Stromal cell of bone marrow (primary cell): ENCODE data around the gene NHLH1.
"Not testable (repeated sequence)": the region's sequence is repeated elsewhere in the genome, so short reads cannot be mapped to it uniquely, and the experiment has no call there.

Source experiments
- DNase-seq: peaks from one replicate; pipeline ENCODE4 v3.0.0-alpha.2; 2012; ENCODE audit warnings: low read depth

NHLH1 gene

DNA sequence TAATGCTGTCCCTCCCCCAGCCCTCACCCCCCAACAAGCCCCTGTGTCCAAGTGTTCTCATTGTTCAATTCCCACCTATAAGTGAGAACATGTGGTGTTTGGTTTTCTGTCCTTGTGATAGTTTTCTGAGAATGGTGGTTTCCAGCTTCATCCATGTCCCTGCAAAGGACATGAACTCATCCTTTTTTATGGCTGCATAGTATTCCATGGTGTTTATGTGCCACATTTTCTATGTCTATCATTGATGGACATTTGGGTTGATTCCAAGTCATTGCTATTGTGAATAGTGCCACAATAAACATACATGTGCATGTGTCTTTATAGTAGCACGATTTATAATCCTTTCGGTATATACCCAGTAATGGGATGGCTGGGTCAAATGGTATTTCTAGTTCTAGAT is 17.9 kb downstream of the NHLH1 start:
- DNase-seq: not testable (repeated sequence)

DNA sequence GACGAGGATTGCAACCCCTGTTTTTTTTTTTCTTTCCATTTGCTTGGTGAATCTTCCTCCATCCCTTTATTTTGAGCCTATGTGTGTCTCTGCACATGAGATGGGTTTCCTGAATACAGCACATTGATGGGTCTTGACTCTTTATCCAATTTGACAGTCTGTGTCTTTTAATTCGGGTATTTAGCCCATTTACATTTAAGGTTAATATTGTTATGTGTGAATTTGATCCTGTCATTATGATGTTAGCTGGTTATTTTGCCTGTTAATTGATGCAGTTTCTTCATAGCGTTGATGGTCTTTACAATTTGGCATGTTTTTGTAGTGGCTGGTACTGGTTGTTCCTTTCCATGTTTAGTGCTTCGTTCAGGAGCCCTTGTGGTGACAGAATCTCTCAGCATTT is 21.5 kb downstream of the NHLH1 start:
- not testable (repeated sequence) for DNase-seq

DNA sequence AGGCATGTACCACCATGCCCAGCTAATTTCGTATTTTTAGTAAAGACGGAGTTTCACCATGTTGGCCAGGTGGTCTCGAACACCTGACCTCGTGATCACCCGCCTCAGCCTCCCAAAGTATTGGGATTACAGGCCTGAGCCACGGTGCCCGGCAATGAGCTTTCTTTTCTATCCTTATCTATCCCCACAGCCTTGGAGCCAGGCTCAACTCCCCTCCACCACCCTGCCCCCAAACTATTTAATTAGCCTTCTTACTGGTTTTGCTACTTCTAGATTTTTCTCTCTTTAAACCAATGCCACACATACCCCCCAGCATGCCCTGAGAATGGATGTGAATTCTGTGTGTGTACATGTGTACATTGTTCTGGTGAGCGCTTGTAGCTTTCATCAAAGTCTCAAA is 27.8 kb downstream of the NHLH1 start:
- no peak for DNase-seq

DNA sequence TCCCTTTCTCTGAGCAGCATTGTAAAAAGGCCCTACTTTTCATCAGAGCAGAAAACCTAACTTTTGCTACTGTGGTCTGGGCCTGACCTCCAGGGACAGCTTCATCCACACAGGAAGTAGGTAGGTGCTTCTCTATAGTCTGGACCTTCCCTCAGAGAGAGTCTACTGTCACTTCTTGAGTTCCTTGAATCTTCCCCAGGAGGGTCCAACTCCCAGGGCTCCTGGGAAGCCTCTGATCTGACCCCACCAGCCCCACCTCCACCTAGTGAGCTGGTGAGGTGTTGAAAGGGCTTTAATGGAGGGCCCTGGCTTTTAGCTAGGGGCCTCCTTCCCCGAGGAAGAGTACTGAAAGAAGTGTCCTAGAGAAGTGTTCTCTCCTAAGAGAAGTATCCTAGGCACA is 30.8 kb downstream of the NHLH1 start:
- no peak for DNase-seq

DNA sequence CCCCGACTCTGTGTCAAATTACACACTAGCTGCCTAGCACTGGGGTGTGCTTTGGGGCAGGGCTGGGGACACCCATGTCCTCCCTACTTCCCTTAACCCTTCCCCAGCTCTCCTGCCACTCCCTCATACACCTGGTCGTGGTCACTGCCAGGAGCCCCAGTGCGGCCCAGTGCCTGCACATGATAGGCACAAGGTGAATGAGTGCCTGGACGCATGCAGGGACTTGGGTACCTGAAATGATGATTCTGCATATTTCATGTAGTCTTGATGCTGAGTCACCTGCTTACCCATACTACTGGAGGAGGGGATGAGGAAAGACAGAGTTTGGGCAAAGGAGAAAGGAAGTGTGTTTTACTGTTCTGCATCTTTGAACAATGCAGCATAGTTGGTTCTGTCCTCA is 32.0 kb downstream of the NHLH1 start:
- DNase-seq: no peak

DNA sequence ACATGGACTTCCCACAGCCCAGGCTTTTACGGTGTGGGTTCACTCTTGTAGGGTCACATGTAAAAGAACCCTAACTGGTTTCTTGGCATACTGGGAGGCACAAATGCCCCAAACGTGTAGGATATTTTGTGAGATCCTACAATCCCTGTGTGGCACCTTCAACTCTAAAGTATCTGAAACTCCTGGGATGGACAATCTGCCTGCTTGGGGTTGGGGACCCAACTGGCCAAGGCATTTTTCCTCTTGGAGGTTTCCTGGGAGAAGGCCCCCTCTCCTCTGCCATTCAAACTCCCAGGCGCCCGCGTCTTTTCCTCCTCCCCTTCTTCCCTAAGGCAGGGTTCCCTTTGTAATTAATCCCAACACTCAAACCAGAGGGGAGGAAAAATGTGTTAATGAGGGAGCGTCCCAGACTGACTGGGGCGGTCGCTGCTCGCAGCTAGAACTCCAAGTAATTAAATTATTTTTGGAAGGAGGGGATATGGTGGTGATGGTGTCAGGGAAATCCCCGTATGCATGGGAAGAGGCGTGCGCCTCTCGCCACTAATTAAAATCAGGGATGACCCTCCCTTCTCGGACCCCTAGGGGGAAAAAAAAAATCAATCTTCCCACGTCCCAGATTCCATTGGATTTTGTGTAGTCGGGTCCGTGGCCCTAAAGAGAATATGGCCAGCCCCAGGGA is 32.8 kb downstream of the NHLH1 start:
- no peak for DNase-seq

DNA sequence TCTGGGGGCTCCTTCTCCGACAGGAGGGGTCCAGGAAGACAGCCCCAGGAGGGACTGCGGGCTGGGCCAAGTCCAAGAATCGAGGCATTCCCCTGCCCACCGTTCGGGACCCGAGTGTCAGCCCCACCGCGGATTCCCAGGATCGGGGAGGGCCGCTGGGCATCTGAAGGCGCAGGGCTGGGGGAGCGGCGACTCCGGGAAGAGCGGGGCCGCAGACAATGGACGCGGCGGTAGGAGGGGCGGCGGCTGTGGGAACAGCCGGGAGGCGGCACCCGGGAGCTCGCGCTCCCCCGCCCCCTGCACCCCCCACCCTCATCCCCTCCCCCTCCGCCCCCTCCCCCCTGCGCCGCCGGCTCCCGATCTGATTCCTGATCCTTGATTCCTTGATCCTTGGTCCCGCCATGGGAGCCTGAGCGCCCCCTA is 33.4 kb downstream of the NHLH1 start, which contains the start of gene VANGL2:
VANGL2 (plus strand) TSS at position 342 of the 423 bp plus-strand sequence. CDS start 15,274 bp downstream, outside the sequence.
- no peak for DNase-seq

DNA sequence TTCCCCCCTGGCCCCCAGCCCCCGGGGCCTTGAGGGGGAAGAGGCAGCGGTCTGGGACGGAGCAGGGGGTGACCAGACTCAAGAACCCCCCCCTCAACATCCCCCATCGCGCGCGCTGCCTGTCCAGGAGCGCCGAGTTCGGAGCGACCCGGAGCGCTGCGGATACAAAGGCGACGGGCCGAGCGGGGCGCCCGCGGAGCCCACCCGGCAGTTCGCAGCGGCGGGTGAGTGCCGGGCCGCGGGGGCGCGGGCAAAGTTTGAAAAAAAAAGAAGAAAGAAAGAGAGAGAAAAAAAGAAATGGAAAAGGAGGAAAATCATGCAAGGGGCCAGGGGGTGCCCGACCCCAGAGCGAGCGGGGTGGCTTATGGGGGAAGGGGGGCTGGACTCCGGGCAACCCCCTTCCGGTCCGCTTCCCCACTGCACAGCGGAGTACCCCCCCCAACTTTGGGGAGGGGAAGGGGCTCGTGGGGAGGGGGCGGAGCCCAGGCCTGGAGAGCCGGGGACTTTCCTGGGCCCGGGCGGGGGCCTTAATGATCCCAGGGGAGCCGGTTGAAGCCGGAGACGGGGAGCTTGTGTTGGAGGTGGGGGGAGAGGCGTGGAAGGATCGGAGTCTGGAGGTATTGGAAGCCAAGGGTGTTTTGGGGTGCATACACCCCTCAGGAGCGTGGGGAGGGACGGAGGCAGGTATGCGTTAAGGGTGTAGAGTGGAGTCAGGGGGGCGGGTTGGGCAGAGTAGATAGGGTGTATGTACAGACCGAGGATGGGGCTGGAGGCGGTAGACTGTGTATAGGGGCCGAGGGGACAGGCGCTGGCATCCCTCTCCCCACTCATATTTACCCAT is 34.0 kb downstream of the NHLH1 start:
- no peak for DNase-seq

DNA sequence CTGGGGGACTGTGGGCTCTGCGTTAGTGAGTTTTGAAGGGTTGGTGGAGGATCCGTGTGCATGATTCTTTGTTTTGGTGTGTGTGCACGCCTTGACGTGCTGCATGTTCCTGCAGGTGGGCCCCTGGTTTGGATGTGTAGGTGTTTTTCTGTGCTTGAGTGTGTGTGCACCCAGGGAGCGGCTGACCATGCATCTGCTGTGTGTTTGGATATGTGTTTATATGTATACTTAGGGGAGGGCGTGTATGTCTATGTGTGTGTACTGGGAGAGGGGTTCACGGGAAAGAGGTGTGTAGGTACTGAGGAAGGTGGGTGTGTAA is 34.6 kb downstream of the NHLH1 start:
- DNase-seq: no peak

DNA sequence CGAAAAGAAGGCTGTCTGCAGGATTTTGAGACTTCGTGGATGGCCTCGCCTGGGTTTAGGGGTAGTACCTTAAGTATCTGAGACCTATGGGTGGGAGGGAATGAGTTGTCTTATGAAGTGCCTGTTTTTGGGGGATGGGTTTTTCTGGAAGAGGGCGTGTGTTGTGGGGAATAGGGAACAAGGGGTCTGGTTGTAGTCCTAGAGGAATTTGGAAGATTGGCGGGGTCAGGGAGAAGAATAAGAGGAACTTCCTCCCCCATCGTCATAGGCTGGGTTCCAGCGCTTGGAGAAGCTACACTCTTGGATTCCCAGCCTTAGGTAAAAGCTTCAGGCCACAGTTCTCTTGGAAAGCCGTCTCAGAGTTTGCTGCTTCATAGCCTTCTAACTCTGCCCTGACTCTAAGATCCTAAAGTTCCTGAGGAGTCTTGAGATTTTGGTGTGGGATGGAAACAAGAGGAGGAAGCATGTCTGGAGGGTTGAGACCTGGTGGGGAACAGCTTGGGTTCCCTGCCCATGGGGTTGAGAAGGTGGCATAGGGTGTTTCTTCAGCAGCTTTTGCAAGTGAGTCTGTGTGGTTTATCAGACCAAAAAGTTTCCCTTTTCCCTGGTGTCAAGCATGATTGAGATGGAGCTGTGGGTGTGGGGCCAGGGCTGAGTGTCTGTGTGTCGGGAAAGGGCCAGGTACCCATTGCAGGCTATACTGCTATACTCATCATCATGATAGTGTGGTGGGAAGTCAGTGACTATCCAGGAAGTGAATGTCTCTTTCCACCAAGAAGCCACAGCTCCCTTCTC is 35.3 kb downstream of the NHLH1 start:
- no peak for DNase-seq

DNA sequence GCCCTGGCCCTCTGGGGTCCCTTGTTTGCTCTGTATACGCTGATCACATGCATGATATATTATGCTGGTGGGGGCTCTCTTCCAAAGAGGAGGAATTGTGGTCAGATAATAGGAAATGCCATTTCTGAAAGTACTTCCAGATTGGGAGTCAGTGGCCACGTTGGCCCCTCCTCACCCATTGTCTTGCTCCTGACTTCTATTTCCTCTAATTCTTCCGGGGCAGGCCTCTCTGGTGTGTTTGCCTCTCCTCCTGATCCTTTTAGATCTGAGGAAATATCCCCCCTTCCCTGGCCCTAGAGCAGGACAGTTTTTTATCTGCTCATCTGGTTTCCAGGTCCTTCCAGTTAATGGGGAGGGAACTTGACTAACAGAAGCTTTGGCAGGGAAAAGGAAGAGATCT is 36.4 kb downstream of the NHLH1 start:
- no peak for DNase-seq

DNA sequence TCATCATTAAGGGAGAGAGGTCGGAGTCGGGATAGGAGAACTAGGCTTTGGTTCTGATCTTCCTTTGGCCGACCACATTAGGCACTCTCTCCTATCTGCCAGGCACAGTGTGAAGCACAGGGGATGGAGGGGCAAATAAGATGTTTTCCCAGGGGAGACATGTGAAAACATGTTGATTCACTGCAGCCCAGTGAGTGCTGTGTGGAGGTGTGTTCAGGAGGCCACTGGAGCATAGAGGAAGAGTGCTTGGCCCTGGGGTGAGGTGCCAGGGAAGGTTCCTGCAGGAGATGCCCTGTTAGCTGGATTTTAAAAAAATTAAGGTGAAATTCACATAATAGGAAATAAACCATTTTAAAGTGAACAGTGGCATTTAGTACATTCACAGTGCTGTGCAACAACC is 37.2 kb downstream of the NHLH1 start:
- DNase-seq: no peak

DNA sequence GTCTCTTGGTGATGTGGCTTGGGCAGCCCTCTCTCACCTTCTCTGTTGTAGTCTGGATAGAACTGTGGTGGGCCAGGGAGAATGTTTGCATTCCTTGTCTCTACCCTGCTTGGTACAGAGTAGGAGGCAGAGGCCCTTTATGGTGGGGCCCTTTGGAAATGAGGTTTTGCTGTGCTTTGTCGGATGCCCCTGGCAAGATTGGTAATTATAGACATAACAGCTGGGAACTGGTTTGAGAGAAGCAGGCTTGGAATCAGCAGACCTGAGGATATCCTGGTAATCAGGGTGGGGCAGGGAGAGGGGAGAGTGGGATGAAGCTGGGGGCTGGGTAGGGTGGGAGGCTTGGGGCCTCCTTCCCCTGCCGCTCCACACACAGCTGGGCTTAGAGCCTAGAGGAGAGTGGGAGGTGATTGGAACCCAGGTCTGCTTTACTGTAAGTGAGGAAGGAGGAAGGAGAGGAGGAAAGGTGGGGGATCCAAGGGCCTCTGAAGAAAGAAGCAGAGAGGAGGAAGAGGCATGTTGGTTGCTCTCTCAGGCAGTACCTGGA is 38.5 kb downstream of the NHLH1 start:
- no peak for DNase-seq

DNA sequence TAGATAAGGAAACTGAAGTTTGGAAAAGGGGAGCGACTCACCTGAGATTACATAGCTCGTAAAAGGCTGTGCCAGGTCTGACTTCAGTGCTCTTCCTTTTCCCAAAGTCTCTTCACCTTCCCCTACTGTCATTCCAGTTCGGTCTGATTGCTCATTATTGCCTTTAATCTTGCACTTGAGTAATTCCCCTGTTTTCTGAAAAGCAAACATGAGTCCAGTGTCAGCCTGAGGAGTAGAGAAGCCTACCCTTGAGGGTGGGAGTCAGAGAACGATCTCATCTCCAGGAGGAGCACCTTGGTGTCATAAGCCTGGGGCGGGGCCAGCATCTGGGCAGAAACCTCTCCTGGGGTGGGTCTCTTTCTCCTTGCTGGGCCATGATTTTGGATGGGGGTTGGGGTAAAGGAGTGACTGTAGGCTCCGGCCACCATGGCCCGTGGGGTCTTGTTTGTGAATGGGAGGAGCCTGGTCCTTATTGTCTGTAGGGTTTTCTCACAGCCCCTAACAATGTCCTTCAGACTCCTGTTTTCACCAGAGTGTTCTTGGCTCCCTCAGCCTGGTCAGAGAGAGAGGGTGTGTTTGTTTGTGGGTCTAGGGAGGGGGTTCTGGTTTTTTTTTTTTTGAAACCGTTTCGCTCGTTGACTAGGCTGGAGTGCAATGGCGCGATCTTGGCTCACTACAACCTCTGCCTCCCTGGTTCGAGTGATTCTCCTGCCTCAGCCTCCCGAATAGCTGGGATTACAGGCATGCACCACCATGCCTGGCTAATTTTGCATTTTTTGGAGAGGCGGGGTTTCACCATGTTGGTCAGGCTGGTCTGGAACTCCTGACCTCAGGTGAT is 39.5 kb downstream of the NHLH1 start:
- no peak for DNase-seq

DNA sequence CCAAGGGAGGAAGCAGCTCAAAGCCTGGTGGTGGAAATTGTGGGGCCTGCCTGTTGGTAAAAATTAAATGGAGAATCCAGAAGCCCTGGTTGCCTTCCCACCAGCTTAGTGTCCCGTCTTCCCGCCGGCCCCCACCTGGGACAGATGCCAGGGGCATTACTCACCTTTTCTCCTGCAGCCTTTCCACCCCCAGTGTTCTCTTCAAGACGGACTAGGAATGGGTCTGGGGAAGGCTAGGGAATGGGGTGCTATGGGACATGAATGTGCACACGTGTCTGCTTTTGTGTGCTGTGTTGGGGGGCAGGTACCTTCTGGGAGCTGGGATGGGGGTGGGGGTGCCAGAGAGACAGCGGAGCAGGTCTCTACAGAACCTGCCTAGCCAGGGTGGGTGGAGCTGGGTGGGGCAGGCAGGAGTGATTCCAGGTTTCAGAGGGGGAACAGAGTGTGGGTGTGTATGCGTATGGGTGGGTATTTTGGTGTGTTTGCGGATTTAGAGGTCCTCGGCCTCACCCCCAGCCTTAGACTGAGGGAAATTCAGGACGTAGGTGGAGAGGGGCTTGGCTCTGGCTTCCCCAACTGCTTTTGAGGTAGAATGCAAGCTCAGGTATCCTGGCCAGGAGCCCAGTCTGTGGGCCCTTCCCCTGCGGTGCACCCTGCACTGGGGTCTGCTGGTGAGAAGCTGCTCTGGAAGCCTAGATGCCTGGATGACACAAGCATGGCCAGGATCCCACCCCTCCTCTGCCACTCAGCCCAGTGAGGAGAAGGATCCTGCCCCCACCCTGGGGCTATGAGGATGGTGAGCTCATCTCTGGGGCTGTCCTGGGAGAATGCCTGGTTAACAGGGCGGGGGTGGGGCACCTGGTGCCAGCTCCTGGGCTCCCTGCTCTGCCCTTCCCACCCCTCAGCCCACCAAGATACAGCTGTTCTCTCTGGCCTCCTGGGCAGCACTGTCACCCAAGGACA is 41.2 kb downstream of the NHLH1 start:
- no peak for DNase-seq

DNA sequence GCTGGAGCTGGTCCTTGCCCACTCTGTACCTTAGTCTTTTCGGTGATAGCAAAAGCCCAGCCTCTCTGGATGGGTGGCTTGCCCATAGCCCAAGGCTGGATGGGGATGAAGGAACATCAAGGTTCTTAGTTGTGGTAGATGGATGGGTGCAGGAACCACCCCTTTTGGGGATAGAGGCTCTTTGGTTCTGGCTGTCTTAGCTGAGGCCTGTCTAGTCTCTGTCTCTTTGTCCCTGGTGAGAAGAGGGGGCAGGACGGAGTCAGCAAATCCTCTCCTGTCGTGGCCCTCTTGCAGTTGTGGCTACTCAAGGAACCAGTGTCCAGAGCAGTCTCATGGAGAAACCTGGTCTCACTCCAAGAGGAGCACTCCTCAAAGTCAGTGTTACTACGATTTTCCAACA is 42.0 kb downstream of the NHLH1 start:
- no peak for DNase-seq

DNA sequence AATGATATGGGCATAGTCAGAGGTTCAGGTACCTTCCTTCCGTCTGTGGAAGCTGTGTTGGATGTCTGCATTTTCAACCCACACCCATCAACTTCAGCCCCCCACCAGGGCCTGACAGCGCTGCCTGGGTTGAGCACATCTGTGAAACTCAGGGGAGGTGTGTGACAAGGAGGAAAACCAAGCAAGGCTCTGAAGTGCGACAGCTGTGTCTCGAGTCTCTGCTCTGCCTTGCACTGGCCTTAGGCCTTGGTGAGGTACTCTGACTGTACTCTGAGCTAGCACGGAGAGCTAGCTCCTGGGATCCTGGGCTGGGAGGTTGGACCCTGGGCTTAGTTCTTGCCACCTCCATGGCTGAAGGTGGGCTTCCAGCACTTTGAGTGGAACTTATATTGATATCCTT is 42.6 kb downstream of the NHLH1 start:
- no peak for DNase-seq

DNA sequence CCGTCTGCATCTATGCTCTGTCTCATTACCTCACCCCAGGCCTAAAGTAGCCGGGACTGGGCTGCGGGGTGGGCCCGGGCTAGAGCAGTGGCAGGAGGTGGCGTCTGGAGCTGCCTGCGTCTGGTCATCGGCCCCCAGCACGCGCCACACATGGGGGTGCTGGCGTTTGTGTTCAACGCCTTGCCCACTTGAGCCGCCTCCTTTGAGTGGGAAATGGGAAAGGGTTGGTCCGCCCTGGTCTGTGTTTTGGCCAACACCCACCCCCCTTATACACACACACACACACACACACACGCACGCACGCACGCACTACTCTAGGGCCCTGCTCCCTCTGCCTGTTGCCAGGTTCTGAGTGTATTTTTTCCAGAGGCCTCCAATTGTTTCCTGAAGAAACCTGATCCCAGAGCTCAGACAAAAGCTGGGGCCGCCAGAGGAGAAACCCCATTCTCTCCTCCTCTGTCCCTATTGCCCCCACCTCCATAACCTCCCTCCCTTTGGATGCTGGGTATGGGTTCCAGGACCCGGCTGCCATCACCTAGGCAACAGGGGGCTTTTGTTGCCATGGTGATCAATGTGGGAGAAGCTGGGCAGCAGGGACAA is 43.6 kb downstream of the NHLH1 start:
- DNase-seq: no peak

DNA sequence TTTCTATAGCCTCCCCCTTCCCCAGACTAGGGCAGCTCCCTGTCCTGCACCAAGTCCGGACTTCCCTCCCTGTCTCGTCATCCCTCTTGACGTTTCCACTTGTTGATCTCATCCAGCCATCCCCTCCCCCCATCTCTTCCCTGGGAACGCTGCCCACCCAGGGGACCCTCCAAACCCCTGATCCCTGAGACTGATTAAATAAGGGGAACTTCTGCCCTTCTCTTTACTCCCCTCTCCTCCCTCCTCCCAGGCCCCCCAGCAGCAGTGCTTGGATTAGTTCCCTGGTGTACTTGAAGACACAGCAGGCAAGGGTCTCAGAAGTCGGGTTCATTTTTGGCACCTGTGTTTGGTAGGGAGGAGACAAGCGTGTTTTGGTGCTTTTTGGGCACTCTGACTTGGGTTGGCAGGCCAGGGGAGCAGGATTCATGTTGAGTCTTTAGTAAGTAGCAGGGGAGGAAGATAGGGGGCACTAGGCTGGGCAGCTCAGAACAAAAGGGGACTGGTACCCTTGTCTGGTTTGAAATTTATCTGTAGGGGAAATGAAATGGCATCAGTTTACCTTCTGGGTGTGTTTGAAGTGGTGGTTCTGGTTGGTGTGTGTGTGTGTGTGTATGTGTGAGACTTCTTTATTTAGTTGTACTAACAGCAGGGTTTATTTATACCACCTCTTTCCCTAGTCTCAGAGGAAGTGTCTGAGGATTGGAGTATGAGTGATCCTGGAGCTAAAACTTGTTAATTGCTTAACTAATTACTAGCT is 44.6 kb downstream of the NHLH1 start:
- DNase-seq: no peak
